ENCODE results near the gene DPP9. TPM values are rescaled to one million over a fixed set of nuclear protein-coding genes. Genes with fewer than 3 reads are reported as not detected.

The DPP9 gene
- total RNA-seq, 6 experiments from 2014 or later, result 68.4 to 82.2 (median 80.1) TPM

GRCh38 chr19:4636761-4637160 lies 86.9 kb downstream of the DPP9 start:
- no peak overlapping the region for H3K27ac Mint-ChIP-seq
- TF ChIP-seq, protein P1, sequence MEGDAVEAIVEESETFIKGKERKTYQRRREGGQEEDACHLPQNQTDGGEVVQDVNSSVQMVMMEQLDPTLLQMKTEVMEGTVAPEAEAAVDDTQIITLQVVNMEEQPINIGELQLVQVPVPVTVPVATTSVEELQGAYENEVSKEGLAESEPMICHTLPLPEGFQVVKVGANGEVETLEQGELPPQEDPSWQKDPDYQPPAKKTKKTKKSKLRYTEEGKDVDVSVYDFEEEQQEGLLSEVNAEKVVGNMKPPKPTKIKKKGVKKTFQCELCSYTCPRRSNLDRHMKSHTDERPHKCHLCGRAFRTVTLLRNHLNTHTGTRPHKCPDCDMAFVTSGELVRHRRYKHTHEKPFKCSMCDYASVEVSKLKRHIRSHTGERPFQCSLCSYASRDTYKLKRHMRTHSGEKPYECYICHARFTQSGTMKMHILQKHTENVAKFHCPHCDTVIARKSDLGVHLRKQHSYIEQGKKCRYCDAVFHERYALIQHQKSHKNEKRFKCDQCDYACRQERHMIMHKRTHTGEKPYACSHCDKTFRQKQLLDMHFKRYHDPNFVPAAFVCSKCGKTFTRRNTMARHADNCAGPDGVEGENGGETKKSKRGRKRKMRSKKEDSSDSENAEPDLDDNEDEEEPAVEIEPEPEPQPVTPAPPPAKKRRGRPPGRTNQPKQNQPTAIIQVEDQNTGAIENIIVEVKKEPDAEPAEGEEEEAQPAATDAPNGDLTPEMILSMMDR (IDR thresholded peaks at IDR 0.05), result no peak
- H3K4me1 Mint-ChIP-seq (ENCODE audit: low read depth), result peaks cover 35% of the 10 kb centered on the region
- H3K36me3 Mint-ChIP-seq (ENCODE audit: low read depth), result no peaks in the 10 kb centered on the region
- H3K9me3 Mint-ChIP-seq, result no peaks in the 10 kb centered on the region
- peak overlapping the region; percentile 45 for H3K4me3 Mint-ChIP-seq
- H3K27me3 Mint-ChIP-seq (ENCODE audit: insufficient read depth), result no peaks in the 10 kb centered on the region; the same call in 1 of the 2 replicates
- DNase-seq, result no peak

DNA sequence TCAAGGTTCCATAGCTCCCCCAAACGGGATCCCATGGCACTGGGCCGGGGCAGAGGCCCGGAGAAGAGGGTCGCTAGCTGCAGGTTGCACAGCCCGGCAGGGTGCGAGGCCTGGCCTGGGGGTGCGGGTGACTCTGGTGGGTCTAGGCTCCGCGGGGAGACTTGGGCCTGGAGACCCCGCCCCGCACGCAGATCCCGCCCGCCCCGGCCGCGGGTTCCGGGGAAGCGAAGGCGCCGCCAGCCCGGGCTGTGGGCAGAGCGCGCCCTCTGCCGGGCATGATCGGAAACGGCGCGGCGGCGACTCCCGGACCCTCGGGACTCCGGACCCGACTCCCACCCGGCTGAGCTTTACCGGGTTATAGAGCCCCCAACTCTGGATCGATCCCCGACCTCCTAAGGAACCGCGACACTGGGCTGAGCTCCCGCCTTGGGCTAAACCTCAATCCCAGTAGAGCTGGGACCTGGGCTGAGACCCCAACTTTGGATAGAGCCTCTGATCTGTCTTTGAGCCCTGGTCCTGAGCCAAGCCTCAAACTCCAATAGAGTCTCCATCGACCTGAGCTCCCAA lies 87.4 kb downstream of the DPP9 start:
- peak overlapping the region; percentile 60; the same call in 1 of the 2 replicates for H3K27ac Mint-ChIP-seq
- no peaks in the 10 kb centered on the region; the same call in 1 of the 2 replicates for H3K27me3 Mint-ChIP-seq (ENCODE audit: insufficient read depth)
- H3K4me3 Mint-ChIP-seq, result peak overlapping the region; percentile 63
- H3K4me1 Mint-ChIP-seq (ENCODE audit: low read depth), result peaks cover 35% of the 10 kb centered on the region
- no peaks in the 10 kb centered on the region for H3K9me3 Mint-ChIP-seq
- DNase-seq, result no peak
- TF ChIP-seq, protein P1 (IDR thresholded peaks at IDR 0.05), result peak; percentile 99
- H3K36me3 Mint-ChIP-seq (ENCODE audit: low read depth), result no peaks in the 10 kb centered on the region

DNA sequence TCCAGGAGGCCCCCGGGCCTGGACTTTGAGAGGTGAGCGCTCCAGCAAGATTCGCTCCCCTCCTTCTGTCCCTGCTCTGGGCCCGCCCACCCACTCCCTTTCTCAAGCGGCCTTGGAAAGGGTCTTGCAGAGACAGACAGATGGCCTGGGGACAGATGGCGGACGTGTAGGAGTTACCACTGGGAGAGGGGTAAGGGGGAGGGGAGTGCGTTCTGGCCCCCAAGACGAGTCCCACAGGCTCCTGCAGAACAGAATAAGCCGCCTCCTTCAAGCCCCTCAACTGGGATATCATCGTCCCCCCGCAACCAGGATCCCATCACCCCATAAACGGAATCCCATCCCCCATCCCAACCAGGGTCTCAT lies 87.9 kb downstream of the DPP9 start:
- H3K4me3 Mint-ChIP-seq, result peak overlapping the region; percentile 63
- TF ChIP-seq, protein P1 (IDR thresholded peaks at IDR 0.05), result no peak
- H3K36me3 Mint-ChIP-seq (ENCODE audit: low read depth), result no peaks in the 10 kb centered on the region
- no peaks in the 10 kb centered on the region; the same call in 1 of the 2 replicates for H3K27me3 Mint-ChIP-seq (ENCODE audit: insufficient read depth)
- peak overlapping the region; percentile 60; the same call in 1 of the 2 replicates for H3K27ac Mint-ChIP-seq
- H3K9me3 Mint-ChIP-seq, result no peaks in the 10 kb centered on the region
- H3K4me1 Mint-ChIP-seq (ENCODE audit: low read depth), result peaks cover 35% of the 10 kb centered on the region
- no peak for DNase-seq

GRCh38 chr19:4633140-4633967 lies 90.3 kb downstream of the DPP9 start:
- TF ChIP-seq, protein P1 (IDR thresholded peaks at IDR 0.05), result peak; percentile 84
- peak overlapping the region; percentile 82 for H3K27ac Mint-ChIP-seq
- H3K4me1 Mint-ChIP-seq (ENCODE audit: low read depth), result peaks cover 29% of the 10 kb centered on the region
- DNase-seq, result peak; percentile 60
- no peaks in the 10 kb centered on the region for H3K36me3 Mint-ChIP-seq (ENCODE audit: low read depth)
- peak overlapping the region; percentile 18; the same call in 1 of the 2 replicates for H3K4me3 Mint-ChIP-seq
- no peaks in the 10 kb centered on the region for H3K9me3 Mint-ChIP-seq
- H3K27me3 Mint-ChIP-seq (ENCODE audit: insufficient read depth), result no peaks in the 10 kb centered on the region; the same call in 1 of the 2 replicates

Small RNAs within 50 kb of the gene (microRNA-seq; reads per million reads assigned to microRNA genes)
- 2.3 reads per million for gene MIR7-3

Other genes with a start within 250 kb of the DPP9 start
- not detected for gene PLIN4, start 205.4 kb downstream of the DPP9 start, total RNA-seq (2021; fragmentation: NEBNext Ultra II Directional; extraction: Animal tissue kit (Norgen Biotek cat#: 25700))
- gene PLIN5, start 188.6 kb downstream of the DPP9 start, total RNA-seq (2021; fragmentation: NEBNext Ultra II Directional; extraction: Animal tissue kit (Norgen Biotek cat#: 25700)), result not detected
- not detected for gene LRG1, start 183.8 kb downstream of the DPP9 start, total RNA-seq (2021; fragmentation: NEBNext Ultra II Directional; extraction: Animal tissue kit (Norgen Biotek cat#: 25700))
- gene SEMA6B, start 164.2 kb downstream of the DPP9 start, total RNA-seq (2021; fragmentation: NEBNext Ultra II Directional; extraction: Animal tissue kit (Norgen Biotek cat#: 25700)), result under 1 TPM; 0.05 to 0.30 (median 0.21) TPM
- 1 to 10 TPM; 4.5 to 8.2 (median 6.7) TPM for gene TNFAIP8L1, start 84.3 kb downstream of the DPP9 start, total RNA-seq (2021; fragmentation: NEBNext Ultra II Directional; extraction: Animal tissue kit (Norgen Biotek cat#: 25700))
- gene MYDGF, start 53.5 kb downstream of the DPP9 start, total RNA-seq (2021; fragmentation: NEBNext Ultra II Directional; extraction: Animal tissue kit (Norgen Biotek cat#: 25700)), result 100 to 1,000 TPM; 266 to 322 (median 283) TPM
- 10 to 100 TPM in 1 of 6 experiments, 1 to 10 TPM in 5; 8.4 to 10.2 (median 9.0) TPM for gene FEM1A, start 67.9 kb upstream of the DPP9 start, total RNA-seq (2021; fragmentation: NEBNext Ultra II Directional; extraction: Animal tissue kit (Norgen Biotek cat#: 25700))
- gene TICAM1, start 107.9 kb upstream of the DPP9 start, total RNA-seq (2021; fragmentation: NEBNext Ultra II Directional; extraction: Animal tissue kit (Norgen Biotek cat#: 25700)), result 10 to 100 TPM; 16.4 to 21.6 (median 18.4) TPM
- 100 to 1,000 TPM; 250 to 300 (median 266) TPM for gene PLIN3, start 143.8 kb upstream of the DPP9 start, total RNA-seq (2021; fragmentation: NEBNext Ultra II Directional; extraction: Animal tissue kit (Norgen Biotek cat#: 25700))
- not detected for gene ARRDC5, start 179.1 kb upstream of the DPP9 start, total RNA-seq (2021; fragmentation: NEBNext Ultra II Directional; extraction: Animal tissue kit (Norgen Biotek cat#: 25700))
- 10 to 100 TPM; 41.9 to 74.1 (median 70.1) TPM for gene UHRF1, start 185.7 kb upstream of the DPP9 start, total RNA-seq (2021; fragmentation: NEBNext Ultra II Directional; extraction: Animal tissue kit (Norgen Biotek cat#: 25700))
- 10 to 100 TPM; 17.0 to 27.2 (median 20.3) TPM for gene KDM4B, start 245.3 kb upstream of the DPP9 start, total RNA-seq (2021; fragmentation: NEBNext Ultra II Directional; extraction: Animal tissue kit (Norgen Biotek cat#: 25700))